ENCODE results near the gene ENTPD8.

DNA sequence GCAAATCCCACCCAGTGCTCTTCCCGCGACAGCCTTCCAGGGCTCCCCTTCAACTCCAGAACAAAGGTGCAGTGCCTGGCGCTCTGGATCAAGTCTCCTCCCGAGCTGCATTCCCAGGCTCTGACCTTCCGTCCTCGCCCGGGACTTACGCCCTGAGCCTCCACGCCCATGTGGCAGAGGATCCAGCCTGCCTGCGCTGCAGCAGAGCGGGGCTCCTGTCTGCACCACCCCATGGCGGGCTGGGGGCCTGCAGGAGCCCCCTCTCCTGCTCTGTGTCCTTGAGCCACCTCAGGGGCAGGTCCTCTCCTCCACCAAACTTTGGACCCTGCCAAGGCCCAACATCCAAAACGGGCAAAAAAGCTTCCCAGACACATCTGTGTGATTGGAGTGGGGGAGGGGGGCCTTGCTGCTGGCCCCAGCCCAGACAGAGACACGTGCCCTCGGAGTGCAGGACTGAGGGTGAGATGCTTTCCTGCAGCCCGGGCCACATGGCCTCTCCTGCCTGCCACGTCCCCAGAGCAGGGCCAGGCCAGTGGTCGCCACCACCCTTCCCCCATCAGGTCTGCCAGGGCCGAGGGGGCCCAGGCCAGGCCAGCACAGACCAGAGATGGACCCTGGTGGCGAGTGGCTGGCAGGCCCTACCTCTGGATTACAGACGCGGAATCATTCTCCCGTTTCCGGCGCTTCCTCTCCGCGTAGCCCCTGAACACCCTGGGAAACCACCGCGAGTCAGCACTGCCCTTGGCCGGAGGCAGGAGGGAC is 13.6 kb upstream of the ENTPD8 start:
- TF ChIP-seq EZH2phosphoT487 (IDR thresholded peaks at IDR 0.05; ENCODE audit: borderline replicate concordance, low read length) (no peak), CTCF (conservative IDR thresholded peaks at IDR 0.05; ENCODE audit: low read depth, low read length) (no peak), EZH2 (IDR thresholded peaks at IDR 0.05; ENCODE audit: low read length, unreplicated experiment) (no peak)
